Tibial artery (tissue), 4 donors: ENCODE results near the gene LRRC8D.

Source experiments
- DNase-seq, 2 donors: peaks; one replicate each; pipeline ENCODE4 v3.0.0-alpha.2; 2019
- H3K27ac ChIP-seq, 2 donors: fragments of 200-600 bp; sonication (generic) in 1 of 2; 1 replicate in 1 of 2; 2 replicates in 1 of 2; pipeline ENCODE4 v1.5.1; 2018 to 2019; ENCODE audit warnings: mild to moderate bottlenecking in 1 of 2
- H3K27me3 ChIP-seq, 2 donors: fragments of 200-600 bp; sonication (generic) in 1 of 2; one replicate each; pipeline versions ENCODE4 v1.5.1 to v1.6.0; 2016 to 2019
- H3K36me3 ChIP-seq, 3 donors: fragments of 200-600 bp; sonication (generic) in 2 of 3; one replicate each; pipeline ENCODE4 v1.5.1; 2016 to 2019; ENCODE audit warnings: mild to moderate bottlenecking in 2 of 3
- H3K4me1 ChIP-seq, 4 donors: fragments of 200-600 bp; sonication (generic) in 2 of 4; 1 replicate in 3 of 4; 2 replicates in 1 of 4; pipeline ENCODE4 v1.5.1; 2016 to 2019
- H3K4me3 ChIP-seq, 2 donors: fragments of 200-600 bp; sonication (generic) in 1 of 2; 1 replicate in 1 of 2; 2 replicates in 1 of 2; pipeline ENCODE4 v1.5.1; 2018 to 2019; ENCODE audit warnings: mild to moderate bottlenecking in 2 of 2
- H3K9me3 ChIP-seq, 3 donors: fragments of 200-600 bp; sonication (generic) in 1 of 3; one replicate each; pipeline ENCODE4 v1.5.1; 2016 to 2019
- intact Hi-C: fragments of 100-400 bp; cut with DNase I; formaldehyde crosslinking; loops from one replicate; pipeline ENCODE4 v1.15.0; 2023; ENCODE audit warnings: low total_unique reads
- TF ChIP-seq, protein P1 (sequence below), 2 experiments: fragments of 200-600 bp in 1 of 2; fragments of 450-650 bp in 1 of 2; IDR thresholded peaks; one replicate each; pipeline ENCODE4 v1.5.1; 2017 to 2019; ENCODE audit warnings: antibody characterized with exemption in 2 of 2, mild to moderate bottlenecking in 1 of 2, moderate library complexity in 1 of 2

The LRRC8D gene

DNA sequence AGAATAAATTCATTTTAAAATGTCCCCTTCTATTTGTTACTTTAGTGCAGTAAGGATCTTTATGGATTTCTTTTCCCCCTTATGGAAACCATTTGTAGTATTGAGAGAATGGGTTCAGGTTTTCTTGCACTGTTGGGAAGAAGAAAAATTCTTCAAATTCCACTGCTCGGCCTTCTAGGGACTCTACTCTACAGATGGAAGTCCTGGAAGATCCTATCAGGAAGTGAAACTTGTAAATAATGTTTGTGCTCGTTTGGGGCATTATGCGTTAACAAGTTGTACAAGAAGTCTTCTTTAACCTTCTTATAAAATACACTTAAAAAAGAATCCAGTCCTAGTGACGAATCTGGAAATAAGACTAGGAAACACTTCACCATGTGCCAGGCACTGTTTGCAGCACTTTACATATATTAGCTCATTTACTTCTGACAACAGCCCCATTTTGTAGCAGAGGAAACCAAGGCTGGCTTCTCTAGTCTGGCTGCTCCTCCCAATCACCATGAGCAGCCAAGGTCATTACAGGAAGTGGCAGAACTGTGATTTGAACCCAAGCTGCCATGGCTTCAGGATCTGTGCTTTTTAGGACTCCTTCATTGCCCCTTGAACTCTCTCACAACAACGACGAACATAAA, 11.8 kb downstream of the LRRC8D start:
- H3K4me3 ChIP-seq = no peak overlapping the region
- H3K27me3 ChIP-seq = no peaks in the 10 kb centered on the region
- TF ChIP-seq, protein P1, sequence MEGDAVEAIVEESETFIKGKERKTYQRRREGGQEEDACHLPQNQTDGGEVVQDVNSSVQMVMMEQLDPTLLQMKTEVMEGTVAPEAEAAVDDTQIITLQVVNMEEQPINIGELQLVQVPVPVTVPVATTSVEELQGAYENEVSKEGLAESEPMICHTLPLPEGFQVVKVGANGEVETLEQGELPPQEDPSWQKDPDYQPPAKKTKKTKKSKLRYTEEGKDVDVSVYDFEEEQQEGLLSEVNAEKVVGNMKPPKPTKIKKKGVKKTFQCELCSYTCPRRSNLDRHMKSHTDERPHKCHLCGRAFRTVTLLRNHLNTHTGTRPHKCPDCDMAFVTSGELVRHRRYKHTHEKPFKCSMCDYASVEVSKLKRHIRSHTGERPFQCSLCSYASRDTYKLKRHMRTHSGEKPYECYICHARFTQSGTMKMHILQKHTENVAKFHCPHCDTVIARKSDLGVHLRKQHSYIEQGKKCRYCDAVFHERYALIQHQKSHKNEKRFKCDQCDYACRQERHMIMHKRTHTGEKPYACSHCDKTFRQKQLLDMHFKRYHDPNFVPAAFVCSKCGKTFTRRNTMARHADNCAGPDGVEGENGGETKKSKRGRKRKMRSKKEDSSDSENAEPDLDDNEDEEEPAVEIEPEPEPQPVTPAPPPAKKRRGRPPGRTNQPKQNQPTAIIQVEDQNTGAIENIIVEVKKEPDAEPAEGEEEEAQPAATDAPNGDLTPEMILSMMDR (IDR thresholded peaks at IDR 0.05) = no peak
- no peak overlapping the region for H3K27ac ChIP-seq
- intact Hi-C loops = no loop called here
- H3K4me1 ChIP-seq = peaks cover 0 to 3% (median 0%) of the 10 kb centered on the region in 4 donors
- H3K36me3 ChIP-seq = no peaks in the 10 kb centered on the region
- DNase-seq = no peak
- no peaks in the 10 kb centered on the region for H3K9me3 ChIP-seq

DNA sequence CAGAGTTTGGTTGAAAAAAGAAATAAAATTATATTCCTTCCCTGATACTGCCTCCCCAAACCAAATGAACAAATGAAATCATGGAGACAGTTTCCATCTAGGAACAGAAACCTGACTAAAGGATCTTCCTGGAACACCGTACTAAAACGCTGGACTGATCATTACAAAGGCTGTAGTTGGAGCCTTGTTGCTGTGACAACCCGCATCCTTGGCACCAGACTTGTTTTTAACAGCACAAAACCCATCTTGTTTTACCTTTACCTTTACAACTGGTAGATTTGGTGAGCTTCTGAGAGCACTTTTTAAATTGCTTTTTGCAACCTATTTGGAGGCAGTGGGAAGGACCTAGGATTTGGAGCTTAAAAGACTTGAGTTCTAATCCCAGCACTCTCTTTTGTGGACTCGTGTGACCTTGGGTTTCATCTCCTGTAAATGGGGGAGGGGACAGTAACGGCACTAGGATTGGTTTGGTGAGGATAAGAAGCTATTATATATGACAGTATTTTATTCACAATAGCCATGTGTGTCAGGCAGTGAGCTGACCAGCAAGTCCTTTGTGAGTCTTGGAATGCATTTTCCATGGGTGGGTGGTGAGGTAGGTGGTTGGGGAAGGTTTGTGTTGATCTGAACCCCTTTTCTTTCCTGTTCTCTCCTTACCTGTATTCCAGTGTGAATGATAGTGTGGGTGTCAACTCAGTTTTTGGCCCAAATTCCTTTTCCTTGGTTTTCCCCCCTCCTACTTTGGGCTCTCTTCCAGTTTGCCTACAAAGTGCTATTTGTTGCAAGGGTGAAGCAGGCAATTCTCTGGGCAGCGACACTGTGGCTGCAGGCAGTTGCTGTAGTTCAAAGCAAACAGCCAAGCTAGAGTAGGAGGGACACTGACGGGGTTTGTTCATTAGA, 12.6 kb downstream of the LRRC8D start:
- Histone ChIP-seq H3K9me3 (no peaks in the 10 kb centered on the region), H3K4me3 (no peak overlapping the region), H3K27ac (no peak overlapping the region), H3K36me3 (no peaks in the 10 kb centered on the region), H3K4me1 (peaks cover 0 to 3% (median 0%) of the 10 kb centered on the region in 4 donors), H3K27me3 (no peaks in the 10 kb centered on the region)
- TF ChIP-seq, protein P1 (IDR thresholded peaks at IDR 0.05) = no peak
- DNase-seq = no peak
- intact Hi-C loops = no loop called here

- H3K36me3 ChIP-seq = no peaks in the 10 kb centered on the region
- H3K9me3 ChIP-seq = no peaks in the 10 kb centered on the region
- TF ChIP-seq, protein P1 (IDR thresholded peaks at IDR 0.05) = no peak
- intact Hi-C loops = no loop called here
- no peak overlapping the region for H3K27ac ChIP-seq
- H3K4me3 ChIP-seq = no peak overlapping the region
- DNase-seq = no peak
- no peaks in the 10 kb centered on the region for H3K27me3 ChIP-seq
- H3K4me1 ChIP-seq = peaks cover 0 to 3% (median 0%) of the 10 kb centered on the region in 4 donors
Observed at GRCh38 chr1:89834083-89834704, 13.4 kb downstream of the LRRC8D start.

DNA sequence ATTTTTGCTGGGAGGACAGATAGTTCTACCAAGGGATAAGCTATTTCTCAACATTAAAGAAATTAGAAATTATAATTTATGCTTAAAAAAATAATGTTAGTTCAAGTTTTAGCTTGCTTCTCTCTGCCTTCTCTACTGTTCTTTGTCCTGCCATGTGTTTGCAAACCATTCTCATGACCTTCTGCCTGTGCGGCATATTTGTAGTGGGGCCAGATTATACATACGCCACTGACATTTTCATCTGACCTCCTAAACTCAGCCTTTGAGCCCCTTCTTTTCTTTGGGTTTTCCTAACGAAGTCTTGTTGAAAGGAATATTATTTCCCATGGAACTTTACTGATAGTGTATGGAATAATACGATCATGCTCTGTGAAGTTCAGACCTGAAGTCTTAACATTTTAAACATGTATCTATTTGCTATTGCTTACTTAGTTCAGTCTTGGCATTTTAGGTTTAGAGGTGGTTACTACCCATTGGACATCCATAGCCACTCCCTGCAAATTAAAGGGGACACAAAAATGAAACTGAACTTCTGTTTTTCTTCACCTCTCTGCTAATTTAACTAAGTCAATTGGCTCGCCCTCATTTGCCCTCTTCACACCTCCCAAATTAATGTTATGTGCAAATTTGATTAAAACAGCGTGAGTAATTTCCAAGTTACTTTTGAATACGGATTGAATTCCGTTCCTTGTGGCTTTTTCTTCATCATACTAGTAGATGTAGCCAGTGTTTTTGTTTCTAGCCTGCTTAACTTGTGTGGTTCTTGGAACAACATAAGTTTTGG, 15.6 kb downstream of the LRRC8D start:
- H3K4me3 ChIP-seq = no peak overlapping the region
- no peak for DNase-seq
- intact Hi-C loops = no loop called here
- H3K4me1 ChIP-seq = peaks cover 0 to 3% (median 0%) of the 10 kb centered on the region in 4 donors
- H3K27me3 ChIP-seq = no peaks in the 10 kb centered on the region
- TF ChIP-seq, protein P1 (IDR thresholded peaks at IDR 0.05) = no peak
- no peak overlapping the region for H3K27ac ChIP-seq
- H3K9me3 ChIP-seq = no peaks in the 10 kb centered on the region
- H3K36me3 ChIP-seq = no peaks in the 10 kb centered on the region

DNA sequence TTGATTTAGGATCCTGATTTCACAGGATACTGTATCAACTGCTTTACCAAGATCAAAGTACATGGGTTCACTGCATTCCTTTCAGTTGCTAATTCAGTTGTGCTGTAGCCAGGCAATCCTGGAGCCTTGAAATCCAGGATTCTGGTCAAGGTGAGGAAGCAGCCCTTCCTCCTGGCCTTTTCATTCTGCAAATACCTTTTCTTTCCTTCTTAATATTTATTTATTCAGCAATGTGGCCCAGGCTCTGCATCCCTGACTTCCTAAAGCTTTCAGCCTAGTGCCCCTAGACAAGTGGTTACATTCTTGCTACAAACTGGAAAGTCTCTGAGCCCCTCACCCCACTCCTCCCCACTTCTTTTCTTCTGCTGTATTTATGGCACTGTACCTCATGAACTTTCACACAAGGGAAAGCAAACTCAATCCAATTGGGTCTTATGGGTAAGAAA, 16.2 kb downstream of the LRRC8D start:
- no peaks in the 10 kb centered on the region for H3K9me3 ChIP-seq
- H3K36me3 ChIP-seq = no peaks in the 10 kb centered on the region
- H3K27ac ChIP-seq = no peak overlapping the region
- no peak for DNase-seq
- H3K4me3 ChIP-seq = no peak overlapping the region
- intact Hi-C loops = no loop called here
- H3K4me1 ChIP-seq = peaks cover 0 to 3% (median 0%) of the 10 kb centered on the region in 4 donors
- H3K27me3 ChIP-seq = no peaks in the 10 kb centered on the region
- TF ChIP-seq, protein P1 (IDR thresholded peaks at IDR 0.05) = no peak
